Measurements from ENCODE around the gene RASGEF1C. TPM values are rescaled to one million over a fixed set of nuclear protein-coding genes. Genes with fewer than 3 reads are reported as not detected.

Gene RASGEF1C
- polyA plus RNA-seq, 1 donor = 4.9 TPM

GRCh38 chr5:180179442-180180420, 29.3 kb downstream of the RASGEF1C start:
- DNase-seq = no peak

- no peak for DNase-seq
Measured at GRCh38 chr5:180178531-180179441, 30.2 kb downstream of the RASGEF1C start.

- DNase-seq = no peak
Measured at GRCh38 chr5:180176191-180176590, 32.8 kb downstream of the RASGEF1C start.

GRCh38 chr5:180175015-180175431, 34.0 kb downstream of the RASGEF1C start:
- DNase-seq = no peak

GRCh38 chr5:180174587-180174972, 34.4 kb downstream of the RASGEF1C start:
- DNase-seq = no peak

- DNase-seq = no peak
Measured at GRCh38 chr5:180173875-180174586, 35.0 kb downstream of the RASGEF1C start.

GRCh38 chr5:180173198-180173544, 35.8 kb downstream of the RASGEF1C start:
- DNase-seq = no peak

- DNase-seq = no peak
Measured at GRCh38 chr5:180172447-180173197, 36.4 kb downstream of the RASGEF1C start.

- no peak for DNase-seq
Measured at GRCh38 chr5:180171568-180172094, 37.4 kb downstream of the RASGEF1C start.

GRCh38 chr5:180170810-180171567, 38.0 kb downstream of the RASGEF1C start:
- no peak for DNase-seq

GRCh38 chr5:180170106-180170809, 38.8 kb downstream of the RASGEF1C start:
- DNase-seq = no peak

- DNase-seq = no peak
Measured at GRCh38 chr5:180169248-180170105, 39.5 kb downstream of the RASGEF1C start.

- DNase-seq = no peak
Measured at GRCh38 chr5:180168758-180169157, 40.3 kb downstream of the RASGEF1C start.

- no peak for DNase-seq
Measured at GRCh38 chr5:180166176-180166575, 42.8 kb downstream of the RASGEF1C start.

GRCh38 chr5:180162304-180162661, 46.7 kb downstream of the RASGEF1C start:
- no peak for DNase-seq

- DNase-seq = no peak
Measured at GRCh38 chr5:180161420-180162303, 47.3 kb downstream of the RASGEF1C start.

- no peak for DNase-seq
Measured at GRCh38 chr5:180160789-180161188, 48.2 kb downstream of the RASGEF1C start.

GRCh38 chr5:180160215-180160614, 48.8 kb downstream of the RASGEF1C start:
- DNase-seq = no peak

Measured in hindlimb muscle (tissue), 1 donor.